NCI-H1930 (cell line): ENCODE results near the gene CFAP46.
"Not testable (repeated sequence)": the region's sequence is repeated elsewhere in the genome, so short reads cannot be mapped to it uniquely, and the experiment has no call there.

Experiments used
- DNase-seq, 2 experiments: peaks; one replicate each; lab custom pipeline; 2025; lab: John Stamatoyannopoulos, UW

CFAP46 gene

GRCh38 chr10:132826524-132827422, 115.6 kb downstream of the CFAP46 start:
- no peak for DNase-seq

- not testable (repeated sequence) for DNase-seq
These were observed 116.4 kb downstream of the CFAP46 start for GRCh38 chr10:132825783-132826523.

GRCh38 chr10:132820056-132820455, 122.3 kb downstream of the CFAP46 start:
- no peak for DNase-seq

GRCh38 chr10:132817701-132818211, 124.6 kb downstream of the CFAP46 start:
- no peak for DNase-seq

GRCh38 chr10:132816718-132817117, 125.7 kb downstream of the CFAP46 start:
- DNase-seq, result no peak

- no peak for DNase-seq
These were observed 127.1 kb downstream of the CFAP46 start for GRCh38 chr10:132815168-132815857.

GRCh38 chr10:132814469-132814856, 127.9 kb downstream of the CFAP46 start:
- DNase-seq, result no peak

- DNase-seq, result no peak
These were observed 128.6 kb downstream of the CFAP46 start for GRCh38 chr10:132813560-132814468.

GRCh38 chr10:132813001-132813401, 129.4 kb downstream of the CFAP46 start:
- DNase-seq, result no peak

- DNase-seq, result no peak
These were observed 129.8 kb downstream of the CFAP46 start for GRCh38 chr10:132812520-132812919.

- DNase-seq, result no peak
These were observed 130.4 kb downstream of the CFAP46 start for GRCh38 chr10:132811891-132812481.

- DNase-seq, result no peak
These were observed 131.3 kb downstream of the CFAP46 start for GRCh38 chr10:132810807-132811700.

GRCh38 chr10:132810141-132810806, 132.1 kb downstream of the CFAP46 start:
- DNase-seq, result no peak

- no peak for DNase-seq
These were observed 132.9 kb downstream of the CFAP46 start for GRCh38 chr10:132809232-132810140.

GRCh38 chr10:132808383-132809231, 133.8 kb downstream of the CFAP46 start:
- DNase-seq, result no peak

GRCh38 chr10:132807621-132808049, 134.7 kb downstream of the CFAP46 start:
- DNase-seq, result no peak

- no peak for DNase-seq
These were observed 135.8 kb downstream of the CFAP46 start for GRCh38 chr10:132806561-132807003.
